Measurements from ENCODE around the gene NOS1.

DNA sequence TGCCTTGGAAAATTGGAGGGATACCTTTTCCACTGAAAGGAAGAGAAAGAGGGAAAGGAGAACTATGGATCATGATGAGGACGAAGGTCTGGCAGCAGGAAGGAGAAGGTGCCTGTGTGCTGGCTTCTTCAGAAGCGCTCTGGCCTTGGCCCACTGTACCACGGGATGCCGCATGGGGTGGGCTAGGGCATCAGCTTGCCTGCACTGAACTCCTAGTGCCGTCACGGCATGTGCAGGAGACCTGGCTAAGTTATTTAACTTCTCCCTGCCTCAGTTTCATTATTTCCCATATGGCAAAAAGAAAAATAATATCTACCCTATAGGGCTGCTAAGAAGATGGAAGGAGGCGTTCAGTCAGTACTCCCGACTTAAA, 199.3 kb downstream of the NOS1 start:
- TF ChIP-seq, protein P1, sequence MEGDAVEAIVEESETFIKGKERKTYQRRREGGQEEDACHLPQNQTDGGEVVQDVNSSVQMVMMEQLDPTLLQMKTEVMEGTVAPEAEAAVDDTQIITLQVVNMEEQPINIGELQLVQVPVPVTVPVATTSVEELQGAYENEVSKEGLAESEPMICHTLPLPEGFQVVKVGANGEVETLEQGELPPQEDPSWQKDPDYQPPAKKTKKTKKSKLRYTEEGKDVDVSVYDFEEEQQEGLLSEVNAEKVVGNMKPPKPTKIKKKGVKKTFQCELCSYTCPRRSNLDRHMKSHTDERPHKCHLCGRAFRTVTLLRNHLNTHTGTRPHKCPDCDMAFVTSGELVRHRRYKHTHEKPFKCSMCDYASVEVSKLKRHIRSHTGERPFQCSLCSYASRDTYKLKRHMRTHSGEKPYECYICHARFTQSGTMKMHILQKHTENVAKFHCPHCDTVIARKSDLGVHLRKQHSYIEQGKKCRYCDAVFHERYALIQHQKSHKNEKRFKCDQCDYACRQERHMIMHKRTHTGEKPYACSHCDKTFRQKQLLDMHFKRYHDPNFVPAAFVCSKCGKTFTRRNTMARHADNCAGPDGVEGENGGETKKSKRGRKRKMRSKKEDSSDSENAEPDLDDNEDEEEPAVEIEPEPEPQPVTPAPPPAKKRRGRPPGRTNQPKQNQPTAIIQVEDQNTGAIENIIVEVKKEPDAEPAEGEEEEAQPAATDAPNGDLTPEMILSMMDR (conservative IDR thresholded peaks at IDR 0.05; ENCODE audit: low read depth, low read length), result no peak
- TF ChIP-seq EZH2 (IDR thresholded peaks at IDR 0.05; ENCODE audit: borderline replicate concordance, low read depth, low read length, poor library complexity, severe bottlenecking), result no peak

All from A673 (cell line).